ENCODE measurements around the gene OR10H1. TPM values are rescaled to one million over a fixed set of nuclear protein-coding genes. Genes with fewer than 3 reads are reported as not detected.
"Not testable (repeated sequence)": the region's sequence is repeated elsewhere in the genome, so short reads cannot be mapped to it uniquely, and the experiment has no call there.

The OR10H1 gene
- polyA plus RNA-seq, 1 donor from 2014 or later: not detected

DNA sequence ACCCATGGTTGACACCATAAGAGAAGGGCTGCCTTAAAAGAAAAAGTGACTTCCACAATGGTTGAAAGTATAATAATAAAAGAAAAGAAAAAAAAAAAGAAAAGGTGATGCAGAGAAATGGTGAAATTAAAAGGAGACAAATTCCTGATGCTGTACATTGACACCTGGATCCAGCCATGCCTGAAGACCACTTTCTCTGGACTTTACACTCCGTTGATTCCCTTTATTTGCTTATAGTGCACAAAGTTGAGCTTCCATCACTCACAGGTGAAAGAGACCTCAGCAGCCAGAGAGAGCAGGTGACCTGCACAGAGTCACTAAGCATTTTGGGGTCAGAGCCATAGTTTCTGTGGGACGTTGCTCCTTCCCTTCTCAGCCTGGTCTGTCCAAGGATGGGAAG, 40.2 kb downstream of the OR10H1 start:
- TF ChIP-seq POLR2AphosphoS5 (IDR thresholded peaks at IDR 0.05) (no peak), RAD21 (conservative IDR thresholded peaks at IDR 0.05) (no peak), SMC3 (conservative IDR thresholded peaks at IDR 0.05; ENCODE audit: poor library complexity) (no peak), MXI1 (conservative IDR thresholded peaks at IDR 0.05; ENCODE audit: poor library complexity, severe bottlenecking) (no peak), EP300 (conservative IDR thresholded peaks at IDR 0.05; ENCODE audit: poor library complexity, severe bottlenecking) (no peak), TAF1 (IDR thresholded peaks at IDR 0.05; ENCODE audit: low read depth) (no peak), EZH2 (IDR thresholded peaks at IDR 0.05; ENCODE audit: borderline replicate concordance, insufficient read depth, low read length, poor library complexity, severe bottlenecking) (no peak)
- TF ChIP-seq, protein P1, sequence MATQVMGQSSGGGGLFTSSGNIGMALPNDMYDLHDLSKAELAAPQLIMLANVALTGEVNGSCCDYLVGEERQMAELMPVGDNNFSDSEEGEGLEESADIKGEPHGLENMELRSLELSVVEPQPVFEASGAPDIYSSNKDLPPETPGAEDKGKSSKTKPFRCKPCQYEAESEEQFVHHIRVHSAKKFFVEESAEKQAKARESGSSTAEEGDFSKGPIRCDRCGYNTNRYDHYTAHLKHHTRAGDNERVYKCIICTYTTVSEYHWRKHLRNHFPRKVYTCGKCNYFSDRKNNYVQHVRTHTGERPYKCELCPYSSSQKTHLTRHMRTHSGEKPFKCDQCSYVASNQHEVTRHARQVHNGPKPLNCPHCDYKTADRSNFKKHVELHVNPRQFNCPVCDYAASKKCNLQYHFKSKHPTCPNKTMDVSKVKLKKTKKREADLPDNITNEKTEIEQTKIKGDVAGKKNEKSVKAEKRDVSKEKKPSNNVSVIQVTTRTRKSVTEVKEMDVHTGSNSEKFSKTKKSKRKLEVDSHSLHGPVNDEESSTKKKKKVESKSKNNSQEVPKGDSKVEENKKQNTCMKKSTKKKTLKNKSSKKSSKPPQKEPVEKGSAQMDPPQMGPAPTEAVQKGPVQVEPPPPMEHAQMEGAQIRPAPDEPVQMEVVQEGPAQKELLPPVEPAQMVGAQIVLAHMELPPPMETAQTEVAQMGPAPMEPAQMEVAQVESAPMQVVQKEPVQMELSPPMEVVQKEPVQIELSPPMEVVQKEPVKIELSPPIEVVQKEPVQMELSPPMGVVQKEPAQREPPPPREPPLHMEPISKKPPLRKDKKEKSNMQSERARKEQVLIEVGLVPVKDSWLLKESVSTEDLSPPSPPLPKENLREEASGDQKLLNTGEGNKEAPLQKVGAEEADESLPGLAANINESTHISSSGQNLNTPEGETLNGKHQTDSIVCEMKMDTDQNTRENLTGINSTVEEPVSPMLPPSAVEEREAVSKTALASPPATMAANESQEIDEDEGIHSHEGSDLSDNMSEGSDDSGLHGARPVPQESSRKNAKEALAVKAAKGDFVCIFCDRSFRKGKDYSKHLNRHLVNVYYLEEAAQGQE (IDR thresholded peaks at IDR 0.05; ENCODE audit: borderline replicate concordance): no peak
- TF ChIP-seq, protein P2, sequence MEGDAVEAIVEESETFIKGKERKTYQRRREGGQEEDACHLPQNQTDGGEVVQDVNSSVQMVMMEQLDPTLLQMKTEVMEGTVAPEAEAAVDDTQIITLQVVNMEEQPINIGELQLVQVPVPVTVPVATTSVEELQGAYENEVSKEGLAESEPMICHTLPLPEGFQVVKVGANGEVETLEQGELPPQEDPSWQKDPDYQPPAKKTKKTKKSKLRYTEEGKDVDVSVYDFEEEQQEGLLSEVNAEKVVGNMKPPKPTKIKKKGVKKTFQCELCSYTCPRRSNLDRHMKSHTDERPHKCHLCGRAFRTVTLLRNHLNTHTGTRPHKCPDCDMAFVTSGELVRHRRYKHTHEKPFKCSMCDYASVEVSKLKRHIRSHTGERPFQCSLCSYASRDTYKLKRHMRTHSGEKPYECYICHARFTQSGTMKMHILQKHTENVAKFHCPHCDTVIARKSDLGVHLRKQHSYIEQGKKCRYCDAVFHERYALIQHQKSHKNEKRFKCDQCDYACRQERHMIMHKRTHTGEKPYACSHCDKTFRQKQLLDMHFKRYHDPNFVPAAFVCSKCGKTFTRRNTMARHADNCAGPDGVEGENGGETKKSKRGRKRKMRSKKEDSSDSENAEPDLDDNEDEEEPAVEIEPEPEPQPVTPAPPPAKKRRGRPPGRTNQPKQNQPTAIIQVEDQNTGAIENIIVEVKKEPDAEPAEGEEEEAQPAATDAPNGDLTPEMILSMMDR (IDR thresholded peaks at IDR 0.05; ENCODE audit: poor library complexity, severe bottlenecking): no peak
- Histone ChIP-seq H3K79me2 (replicated peaks; ENCODE audit: insufficient read depth, low read length) (no peaks in the 10 kb centered on the region), H3K4me2 (ENCODE audit: low read length) (no peak overlapping the region), H3K4me3 (ENCODE audit: low read length) (no peak overlapping the region), H3K9me2 (ENCODE audit: insufficient read depth, low read length) (no peaks in the 10 kb centered on the region), H3K9ac (ENCODE audit: low read length) (no peak overlapping the region), H3F3A (ENCODE audit: insufficient read depth, low read length, poor library complexity, severe bottlenecking) (no peaks in the 10 kb centered on the region), H2AFZ (ENCODE audit: low read depth, low read length) (no peak overlapping the region), H3K27ac (ENCODE audit: low read length) (no peak overlapping the region), H3K9me3 (ENCODE audit: low read length) (peaks cover 7% of the 10 kb centered on the region), H3K36me3 (ENCODE audit: insufficient read depth, low read length) (no peaks in the 10 kb centered on the region), H3K27me3 (ENCODE audit: insufficient read depth, low read depth, low read length) (no peaks in the 10 kb centered on the region), H4K20me1 (ENCODE audit: insufficient read depth) (no peaks in the 10 kb centered on the region)

DNA sequence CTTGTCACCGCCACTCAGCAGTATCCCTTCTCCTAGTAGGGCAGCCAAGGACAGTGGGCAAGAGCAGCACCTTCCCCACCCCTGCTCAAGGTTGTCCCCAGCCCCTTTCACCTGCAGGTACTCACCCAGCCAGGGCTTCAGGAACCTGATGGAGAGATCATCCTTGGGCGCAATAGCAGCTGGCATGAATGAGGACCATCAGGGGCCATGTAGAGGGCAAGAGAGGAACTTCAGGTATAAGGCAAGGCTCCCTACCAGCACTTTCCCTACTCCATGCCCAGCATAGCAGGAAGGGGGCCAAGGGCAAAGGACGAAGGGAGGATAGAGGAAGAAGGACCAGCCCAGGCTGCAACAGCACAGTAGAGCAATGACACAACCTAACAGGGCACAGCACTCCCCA, 41.3 kb downstream of the OR10H1 start:
- H3K27me3 ChIP-seq (ENCODE audit: insufficient read depth, low read depth, low read length); H3K9me3 ChIP-seq (ENCODE audit: low read length): not testable (repeated sequence)

DNA sequence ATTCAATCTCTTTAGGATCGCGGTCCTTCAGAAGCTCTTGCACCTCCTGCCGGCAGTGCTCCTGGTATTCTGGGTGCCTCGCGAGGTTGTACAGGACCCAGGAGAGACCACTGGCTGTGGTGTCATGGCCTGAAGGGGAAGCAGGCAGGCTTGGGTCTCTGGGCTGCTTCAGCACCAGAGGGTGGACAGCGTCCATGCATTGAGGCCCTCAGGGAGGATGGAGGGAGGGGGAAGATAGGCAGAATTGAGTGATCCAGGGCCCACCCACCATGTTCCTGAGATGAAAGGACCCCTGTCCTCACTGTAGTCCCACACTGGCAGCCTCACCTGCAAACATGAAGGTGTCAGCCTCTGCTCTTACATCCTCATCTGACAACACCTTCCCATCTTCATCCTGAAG, 45.9 kb downstream of the OR10H1 start:
- H3K27me3 ChIP-seq (ENCODE audit: insufficient read depth, low read depth, low read length): no peaks in the 10 kb centered on the region
- no peak overlapping the region for H3K27ac ChIP-seq (ENCODE audit: low read length)
- no peaks in the 10 kb centered on the region for H3K79me2 ChIP-seq (replicated peaks; ENCODE audit: insufficient read depth, low read length)
- no peaks in the 10 kb centered on the region for H3K9me2 ChIP-seq (ENCODE audit: insufficient read depth, low read length)
- H3K4me2 ChIP-seq (ENCODE audit: low read length): no peak overlapping the region
- no peak overlapping the region for H3K4me3 ChIP-seq (ENCODE audit: low read length)
- H3F3A ChIP-seq (ENCODE audit: insufficient read depth, low read length, poor library complexity, severe bottlenecking): no peaks in the 10 kb centered on the region
- H4K20me1 ChIP-seq (ENCODE audit: insufficient read depth): no peaks in the 10 kb centered on the region
- no peak overlapping the region for H3K9ac ChIP-seq (ENCODE audit: low read length)
- TF ChIP-seq SMC3 (conservative IDR thresholded peaks at IDR 0.05; ENCODE audit: poor library complexity): no peak
- no peak for TF ChIP-seq EZH2 (IDR thresholded peaks at IDR 0.05; ENCODE audit: borderline replicate concordance, insufficient read depth, low read length, poor library complexity, severe bottlenecking)
- no peak overlapping the region for H2AFZ ChIP-seq (ENCODE audit: low read depth, low read length)
- H3K36me3 ChIP-seq (ENCODE audit: insufficient read depth, low read length): no peaks in the 10 kb centered on the region
- H3K9me3 ChIP-seq (ENCODE audit: low read length): peaks cover 2% of the 10 kb centered on the region

More for the DNA sequence above, 41.3 kb downstream of the OR10H1 start:
- not testable (repeated sequence) for H3K9ac ChIP-seq (ENCODE audit: low read length); H3K79me2 ChIP-seq (replicated peaks; ENCODE audit: insufficient read depth, low read length); H3F3A ChIP-seq (ENCODE audit: insufficient read depth, low read length, poor library complexity, severe bottlenecking); H3K4me2 ChIP-seq (ENCODE audit: low read length); H3K27ac ChIP-seq (ENCODE audit: low read length); H3K4me3 ChIP-seq (ENCODE audit: low read length); H3K36me3 ChIP-seq (ENCODE audit: insufficient read depth, low read length); H4K20me1 ChIP-seq (ENCODE audit: insufficient read depth); H2AFZ ChIP-seq (ENCODE audit: low read depth, low read length); H3K9me2 ChIP-seq (ENCODE audit: insufficient read depth, low read length)
